ENCODE results near the gene TBL1X.

Gene TBL1X

DNA sequence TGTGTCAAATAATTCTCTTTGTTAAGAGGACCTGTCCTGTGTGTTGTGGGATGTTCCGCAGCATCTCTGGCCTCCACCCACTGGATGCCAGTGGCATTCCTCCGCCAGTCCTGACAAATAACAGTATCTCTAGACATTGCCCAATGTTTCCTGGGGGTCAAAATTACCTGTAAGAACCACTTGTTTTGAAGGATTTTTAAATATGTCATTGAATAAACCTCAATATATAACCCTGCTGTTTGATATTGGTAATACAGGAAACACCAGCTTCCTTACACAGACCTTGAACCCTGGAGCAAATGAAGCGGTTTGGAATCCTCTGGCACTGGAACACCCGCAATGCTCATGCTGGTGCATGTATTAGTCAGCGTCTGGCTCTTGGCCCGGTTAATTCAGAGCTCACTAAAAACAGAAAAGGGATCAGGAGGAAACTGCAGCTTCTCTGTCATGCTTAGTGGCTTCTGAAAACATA lies 101.3 kb downstream of the TBL1X start:
- H3K4me3 ChIP-seq (ENCODE audit: low read depth, low read length): no peak overlapping the region
- peak; percentile 56 for DNase-seq (ENCODE audit: low read depth)

DNA sequence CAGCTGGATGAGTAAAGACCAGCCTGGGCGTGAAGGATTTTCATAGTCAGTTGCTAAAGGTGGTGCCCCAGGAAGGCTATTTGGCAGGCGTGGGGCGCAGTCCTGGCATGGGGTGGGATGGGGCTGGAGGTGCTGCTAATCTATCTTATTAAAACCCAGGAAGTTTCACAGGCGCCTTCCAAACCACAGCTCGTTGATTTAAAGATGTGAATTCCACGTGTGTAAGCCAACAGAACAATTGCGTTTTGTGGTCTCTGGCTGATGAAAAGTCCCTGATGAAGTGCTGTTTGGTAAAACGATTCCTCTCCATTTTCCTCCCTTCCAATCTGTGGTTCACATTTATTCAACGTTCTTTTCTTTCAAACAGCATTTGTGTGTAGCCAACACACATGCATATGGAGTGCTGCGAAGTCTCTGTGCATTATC lies 105.0 kb downstream of the TBL1X start:
- H3K4me3 ChIP-seq (ENCODE audit: low read depth, low read length): no peak overlapping the region
- peak; percentile 13 for DNase-seq (ENCODE audit: low read depth)

DNA sequence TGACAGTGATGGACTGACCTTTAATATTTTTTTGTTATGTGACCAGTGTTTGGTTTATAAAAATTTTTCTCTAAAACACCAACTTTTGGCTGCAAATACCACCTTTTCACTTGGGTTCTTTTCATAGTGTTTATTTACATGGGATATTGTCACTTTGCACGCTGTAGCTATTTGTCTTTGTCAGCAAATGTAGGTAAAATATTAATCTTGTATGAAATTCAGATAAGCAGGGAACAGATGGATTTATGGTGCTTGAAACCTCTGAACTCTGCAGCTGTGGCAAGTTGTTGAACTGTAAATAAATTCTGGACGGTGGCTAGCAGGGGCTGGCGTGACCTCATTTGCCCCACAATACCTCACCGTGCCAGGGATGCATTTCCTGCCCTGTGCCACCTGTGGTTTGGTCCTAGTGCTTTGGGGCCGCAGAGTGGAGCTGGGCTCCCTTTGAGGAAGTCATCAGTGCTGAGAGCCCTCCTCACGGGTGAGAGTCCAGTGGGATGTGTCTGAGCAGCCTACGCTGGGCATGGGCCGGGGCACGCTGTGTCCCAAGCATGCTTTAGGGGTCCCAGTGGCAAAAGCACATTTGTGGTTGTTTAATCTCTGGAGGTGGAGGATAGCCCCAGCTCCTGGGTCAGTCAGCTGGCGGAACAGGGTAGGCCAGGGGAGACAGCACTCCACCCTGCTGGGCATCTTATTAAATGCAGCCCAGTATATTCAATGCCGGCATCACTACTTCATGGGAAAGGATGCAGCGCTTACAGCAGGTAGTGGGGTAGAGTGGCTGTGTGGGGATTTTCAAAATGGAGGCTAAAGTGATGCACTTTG lies 108.6 kb downstream of the TBL1X start:
- DNase-seq (ENCODE audit: low read depth): no peak
- H3K4me3 ChIP-seq (ENCODE audit: low read depth, low read length): no peak overlapping the region

DNA sequence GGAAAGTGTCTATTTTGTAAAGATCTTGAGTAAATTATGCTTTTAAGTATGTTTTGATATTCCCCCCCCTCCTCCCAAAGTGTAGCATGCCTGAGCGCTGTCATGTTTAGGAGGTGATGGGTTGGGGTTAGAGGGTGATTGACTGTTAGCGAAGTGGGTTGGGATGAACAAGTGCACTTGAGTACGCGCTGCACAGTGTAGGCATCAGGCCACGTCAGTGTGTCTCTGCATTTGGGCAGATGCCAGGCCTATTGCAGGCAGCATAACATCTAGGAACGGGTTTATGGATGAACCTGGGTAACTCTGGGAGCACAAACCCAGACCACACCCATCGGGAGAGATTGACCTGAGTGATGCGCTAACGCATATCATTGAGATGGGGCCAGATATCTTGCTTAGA lies 111.2 kb downstream of the TBL1X start:
- DNase-seq (ENCODE audit: low read depth): no peak
- no peak overlapping the region for H3K4me3 ChIP-seq (ENCODE audit: low read depth, low read length)

DNA sequence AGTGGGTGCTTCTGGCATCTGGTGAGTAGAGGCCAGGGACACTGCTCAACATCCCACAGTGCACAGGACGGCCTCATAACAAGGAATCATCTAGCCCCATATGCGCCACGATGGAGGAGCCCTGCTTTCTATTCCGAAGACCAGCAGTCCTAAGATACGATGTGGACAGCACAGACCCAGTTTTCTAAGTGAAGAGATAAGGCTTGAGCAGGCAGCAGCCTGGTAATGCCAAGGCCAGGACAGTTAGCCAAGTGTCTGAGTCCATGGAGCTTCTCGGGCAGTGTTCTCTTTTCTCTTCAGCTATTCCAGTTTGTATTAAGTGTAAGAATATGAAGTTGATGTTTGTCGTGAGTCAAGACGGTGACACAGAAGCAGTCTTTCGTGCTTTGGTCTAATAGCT lies 112.7 kb downstream of the TBL1X start:
- DNase-seq (ENCODE audit: low read depth): no peak
- no peak overlapping the region for H3K4me3 ChIP-seq (ENCODE audit: low read depth, low read length)

DNA sequence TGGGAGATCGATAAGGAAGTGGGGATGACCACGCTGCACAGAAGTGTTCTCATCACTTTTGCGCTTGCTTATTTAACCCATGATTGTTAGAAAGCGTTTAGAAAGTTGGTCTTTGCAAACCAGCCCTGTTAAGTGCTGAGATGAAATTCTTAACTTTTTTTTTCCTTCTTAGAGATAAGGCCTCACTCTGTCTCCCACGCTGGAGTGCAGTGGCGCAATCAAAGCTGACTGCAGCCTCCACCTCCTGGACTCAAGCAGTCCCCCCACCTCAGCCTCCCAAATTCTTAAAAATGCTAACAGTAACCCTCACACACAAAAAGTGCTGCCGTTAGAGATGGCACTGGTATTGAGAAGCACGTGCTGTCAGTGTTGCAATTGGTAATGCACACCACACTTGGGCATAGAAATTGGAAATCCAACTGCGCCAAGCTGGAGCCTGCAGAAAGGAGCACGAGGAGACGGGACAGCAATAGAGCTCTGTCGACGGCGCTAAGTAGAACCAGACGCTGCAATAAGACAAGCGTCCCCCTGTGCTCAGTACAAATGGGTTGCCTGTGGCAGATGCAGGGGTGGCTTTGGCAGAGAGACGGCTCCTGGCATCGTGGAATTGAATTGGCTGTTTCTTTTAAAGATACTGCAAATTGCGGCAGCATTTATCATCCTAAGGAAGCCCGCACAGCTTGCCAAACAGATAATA lies 113.4 kb downstream of the TBL1X start:
- DNase-seq (ENCODE audit: low read depth): no peak
- H3K4me3 ChIP-seq (ENCODE audit: low read depth, low read length): no peak overlapping the region

DNA sequence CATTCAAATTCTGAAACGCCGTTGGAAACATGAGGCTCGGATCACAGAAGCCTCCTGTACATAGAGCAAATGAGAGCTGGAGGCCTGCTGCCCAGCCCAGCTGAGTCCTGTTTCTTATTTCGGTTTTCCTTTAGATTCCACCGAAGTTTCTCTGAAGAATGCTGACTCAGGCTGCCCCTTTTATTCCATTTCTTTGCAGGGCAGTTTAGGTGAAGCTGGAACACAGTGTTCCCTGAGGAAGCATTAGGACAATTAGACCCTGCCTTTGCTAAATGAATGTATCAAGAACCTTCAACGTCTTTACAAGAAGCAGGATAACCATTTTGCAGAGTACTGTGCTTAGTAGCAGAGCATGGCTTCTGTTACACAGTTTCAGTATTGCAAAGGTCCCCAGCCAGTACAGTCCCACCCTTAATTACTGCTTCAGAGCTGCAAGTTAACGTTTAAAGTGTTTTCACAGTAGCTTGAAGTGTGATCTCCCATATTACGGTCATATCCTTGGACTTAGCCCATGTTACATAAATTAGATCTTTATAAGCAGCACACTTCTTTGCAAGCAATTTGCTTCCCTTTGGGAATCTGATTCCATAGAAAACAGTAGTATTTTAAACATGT lies 117.0 kb downstream of the TBL1X start:
- DNase-seq (ENCODE audit: low read depth): no peak

DNA sequence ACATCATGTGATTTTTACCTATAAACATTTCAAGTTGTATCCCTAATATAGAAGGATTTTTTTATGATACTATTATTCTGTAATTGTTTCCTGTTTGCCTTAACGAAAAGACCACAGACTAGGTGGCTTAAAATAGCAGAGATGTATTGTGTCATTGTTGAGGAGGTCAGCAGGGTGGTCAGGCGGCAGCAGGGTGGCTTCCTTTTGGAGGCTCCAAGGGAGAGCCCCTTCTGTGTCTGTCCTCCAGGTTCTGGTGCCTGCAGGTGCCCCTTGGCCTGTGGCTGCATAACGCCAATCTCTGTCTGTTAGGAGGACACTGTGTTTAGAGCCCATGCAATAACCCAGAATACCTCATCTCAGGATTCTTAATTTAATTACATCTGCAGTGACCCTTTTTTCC lies 118.1 kb downstream of the TBL1X start:
- DNase-seq (ENCODE audit: low read depth): no peak
- H3K4me3 ChIP-seq (ENCODE audit: low read depth, low read length): no peak overlapping the region

More for the DNA sequence above, 117.0 kb downstream of the TBL1X start:
- no peak overlapping the region for H3K4me3 ChIP-seq (ENCODE audit: low read depth, low read length)

DNA sequence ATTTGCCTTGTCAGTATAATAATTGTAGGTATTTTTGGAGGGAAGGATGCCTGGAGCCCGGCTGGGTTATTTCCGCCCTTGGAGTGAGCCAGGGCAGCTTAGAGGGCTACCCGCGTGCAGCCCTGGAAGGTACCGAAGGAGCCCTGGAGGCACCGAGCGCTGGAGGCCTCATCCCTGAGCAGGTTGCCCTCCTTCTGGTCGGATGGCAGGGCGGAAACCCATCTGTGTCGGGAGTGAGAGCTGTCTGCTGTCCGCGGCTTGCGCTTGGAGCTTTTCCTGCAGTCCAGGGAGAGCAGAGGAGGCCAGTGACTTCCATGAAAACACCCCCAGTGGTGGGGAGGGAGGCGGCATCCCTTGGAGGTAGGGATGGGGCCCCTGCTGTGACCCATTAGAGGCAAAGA lies 122.1 kb downstream of the TBL1X start:
- no peak overlapping the region for H3K4me3 ChIP-seq (ENCODE audit: low read depth, low read length)
- DNase-seq (ENCODE audit: low read depth): no peak

DNA sequence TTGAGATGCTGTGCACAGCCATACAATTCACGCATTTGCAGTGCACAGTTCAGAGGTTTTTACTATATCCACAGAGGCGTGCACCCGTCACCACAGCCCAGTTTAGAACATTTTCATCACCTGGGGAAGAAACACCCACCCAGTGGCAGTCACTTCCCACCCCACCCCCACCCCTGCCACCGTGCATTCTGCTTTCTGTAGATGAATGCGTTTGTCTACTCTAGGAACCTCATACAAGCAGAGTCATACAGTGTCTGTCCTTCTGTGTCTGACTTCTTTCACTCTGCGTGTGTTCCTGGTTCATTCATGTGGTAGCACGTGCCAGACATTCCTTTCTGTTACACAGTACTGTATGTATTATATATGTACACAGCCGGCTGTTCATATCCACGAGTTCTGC lies 122.8 kb downstream of the TBL1X start:
- no peak overlapping the region for H3K4me3 ChIP-seq (ENCODE audit: low read depth, low read length)
- no peak for DNase-seq (ENCODE audit: low read depth)

DNA sequence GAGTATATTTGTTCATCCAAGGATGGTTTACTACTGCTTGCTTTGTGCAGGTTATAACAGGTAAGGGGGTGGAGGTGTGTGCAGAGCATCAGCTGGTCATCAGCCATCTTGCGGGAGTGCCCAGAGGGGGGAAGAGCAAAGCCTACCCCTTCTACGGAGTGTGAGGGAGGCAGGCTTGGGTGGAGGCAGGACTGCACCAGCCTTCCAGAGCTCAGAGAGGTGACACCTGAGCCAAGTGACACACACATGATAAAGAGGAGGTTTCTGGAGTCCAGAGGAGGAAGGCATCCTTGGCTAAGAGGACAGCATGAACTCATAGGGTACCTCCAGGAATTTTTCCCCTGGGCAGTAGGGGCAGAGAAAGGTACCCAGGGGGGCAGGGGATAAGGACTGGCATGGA lies 126.6 kb downstream of the TBL1X start:
- H3K4me3 ChIP-seq (ENCODE audit: low read depth, low read length): no peak overlapping the region
- DNase-seq (ENCODE audit: low read depth): no peak

DNA sequence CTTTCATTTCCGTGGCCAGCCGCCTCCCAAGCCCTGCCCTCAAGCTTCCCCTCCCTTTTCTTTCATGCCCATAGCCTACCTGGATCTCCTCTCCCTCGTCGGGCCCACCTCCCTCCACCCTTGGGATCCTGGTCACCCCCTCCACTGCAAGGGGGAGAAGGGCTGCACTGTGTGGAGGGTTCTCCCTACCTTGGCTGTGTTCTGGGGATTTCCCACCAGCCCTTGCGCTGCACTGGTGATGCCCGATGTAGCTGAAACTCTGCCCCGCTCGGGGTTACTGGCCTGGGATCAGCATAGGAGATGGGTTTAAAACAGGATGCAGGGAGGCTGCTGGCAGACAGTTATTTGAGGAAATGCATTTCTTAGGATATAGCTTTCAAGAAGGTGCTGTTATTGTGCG lies 128.9 kb downstream of the TBL1X start:
- no peak overlapping the region for H3K4me3 ChIP-seq (ENCODE audit: low read depth, low read length)

DNA sequence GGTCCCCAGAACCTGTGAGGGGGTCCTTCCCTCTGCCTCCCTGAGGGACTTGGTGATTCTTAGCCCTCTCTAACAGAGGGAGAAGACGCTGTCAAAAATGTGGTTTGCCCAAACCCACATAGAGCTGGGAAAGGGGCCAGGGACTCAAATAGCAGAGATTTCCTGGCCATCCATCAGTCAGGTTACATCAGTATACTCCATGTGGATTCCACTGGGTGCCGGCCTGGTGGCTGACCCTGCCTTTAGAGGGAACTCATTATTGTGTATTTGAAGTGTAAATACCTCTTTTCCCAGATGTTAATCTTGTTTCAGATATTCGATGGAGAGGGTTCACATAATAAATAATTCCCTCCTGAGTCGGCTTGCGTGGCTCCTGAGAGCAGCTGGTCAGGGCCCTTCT lies 130.3 kb downstream of the TBL1X start:
- H3K4me3 ChIP-seq (ENCODE audit: low read depth, low read length): no peak overlapping the region
- DNase-seq (ENCODE audit: low read depth): peak; percentile 26

More for the DNA sequence above, 128.9 kb downstream of the TBL1X start:
- no peak for DNase-seq (ENCODE audit: low read depth)

DNA sequence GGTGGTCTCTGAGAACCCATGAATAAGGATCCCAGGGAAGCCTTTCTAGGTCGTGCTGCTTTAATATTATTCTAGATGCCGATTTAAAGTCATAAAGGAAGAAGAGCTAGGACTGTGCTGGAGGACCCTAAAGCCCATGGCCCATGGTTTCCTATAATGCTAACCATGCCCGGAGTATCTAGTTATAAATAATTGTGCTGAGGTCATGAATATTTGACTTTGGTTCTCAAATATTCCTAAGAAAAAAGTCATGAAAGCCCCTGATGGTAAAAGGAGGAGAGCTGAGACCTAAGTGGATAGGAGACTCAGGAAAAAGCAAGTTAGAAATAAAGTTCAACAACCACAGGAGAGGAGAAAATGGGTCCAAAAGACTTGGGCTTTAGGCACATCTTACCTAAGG lies 132.0 kb downstream of the TBL1X start:
- no peak for DNase-seq (ENCODE audit: low read depth)
- H3K4me3 ChIP-seq (ENCODE audit: low read depth, low read length): no peak overlapping the region

DNA sequence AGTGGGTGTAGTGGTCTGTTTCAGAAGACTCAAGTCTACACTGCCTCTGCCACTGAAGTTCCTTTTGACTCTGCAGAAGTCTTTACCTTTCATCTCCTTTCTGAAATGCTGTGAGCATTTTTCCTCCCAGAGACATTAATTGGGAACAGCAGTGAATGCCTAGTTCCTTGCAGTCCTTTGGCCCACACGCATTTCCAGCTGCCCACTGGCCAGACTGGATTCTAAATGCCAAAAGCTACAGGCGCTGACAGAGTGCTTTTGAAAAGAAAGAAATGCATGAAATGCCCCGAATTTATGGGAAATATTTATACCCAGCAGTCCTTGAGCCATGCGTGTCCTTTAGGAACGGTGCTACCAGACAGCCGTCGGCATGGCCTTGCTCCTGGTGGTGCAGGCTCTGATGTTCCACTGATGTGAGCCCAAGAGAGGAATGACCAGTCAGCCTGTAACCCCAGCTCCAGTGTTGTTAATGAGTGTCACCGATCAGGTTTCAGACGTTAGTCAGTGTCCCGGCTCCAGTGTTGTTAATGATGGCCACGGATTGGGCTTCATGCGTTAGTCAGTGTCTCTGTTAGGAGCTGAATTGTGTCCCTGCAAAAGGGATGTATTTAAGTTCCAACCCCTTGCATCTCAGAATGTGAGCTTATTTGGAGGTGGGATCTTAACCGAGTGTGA lies 132.6 kb downstream of the TBL1X start:
- H3K4me3 ChIP-seq (ENCODE audit: low read depth, low read length): no peak overlapping the region
- no peak for DNase-seq (ENCODE audit: low read depth)

DNA sequence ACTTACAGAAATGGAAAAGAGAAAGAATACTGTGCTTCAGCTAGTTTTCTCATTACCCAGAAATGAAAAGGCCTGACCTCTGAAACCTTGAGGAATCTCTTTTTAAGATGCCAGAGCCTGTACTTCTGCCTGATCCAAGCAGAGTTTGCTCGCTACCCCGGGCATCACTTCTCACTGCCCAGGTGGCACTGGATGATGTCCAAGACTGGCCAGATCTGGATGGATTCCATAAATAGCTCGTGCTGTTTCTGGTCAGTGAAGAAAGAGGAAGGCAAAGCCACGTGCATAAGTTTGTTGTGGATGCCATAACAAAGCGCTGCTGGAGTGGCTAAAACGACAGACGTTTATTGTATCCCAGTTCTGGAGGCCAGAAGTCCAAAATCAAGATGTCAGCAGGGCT lies 133.5 kb downstream of the TBL1X start:
- H3K4me3 ChIP-seq (ENCODE audit: low read depth, low read length): no peak overlapping the region
- DNase-seq (ENCODE audit: low read depth): no peak

DNA sequence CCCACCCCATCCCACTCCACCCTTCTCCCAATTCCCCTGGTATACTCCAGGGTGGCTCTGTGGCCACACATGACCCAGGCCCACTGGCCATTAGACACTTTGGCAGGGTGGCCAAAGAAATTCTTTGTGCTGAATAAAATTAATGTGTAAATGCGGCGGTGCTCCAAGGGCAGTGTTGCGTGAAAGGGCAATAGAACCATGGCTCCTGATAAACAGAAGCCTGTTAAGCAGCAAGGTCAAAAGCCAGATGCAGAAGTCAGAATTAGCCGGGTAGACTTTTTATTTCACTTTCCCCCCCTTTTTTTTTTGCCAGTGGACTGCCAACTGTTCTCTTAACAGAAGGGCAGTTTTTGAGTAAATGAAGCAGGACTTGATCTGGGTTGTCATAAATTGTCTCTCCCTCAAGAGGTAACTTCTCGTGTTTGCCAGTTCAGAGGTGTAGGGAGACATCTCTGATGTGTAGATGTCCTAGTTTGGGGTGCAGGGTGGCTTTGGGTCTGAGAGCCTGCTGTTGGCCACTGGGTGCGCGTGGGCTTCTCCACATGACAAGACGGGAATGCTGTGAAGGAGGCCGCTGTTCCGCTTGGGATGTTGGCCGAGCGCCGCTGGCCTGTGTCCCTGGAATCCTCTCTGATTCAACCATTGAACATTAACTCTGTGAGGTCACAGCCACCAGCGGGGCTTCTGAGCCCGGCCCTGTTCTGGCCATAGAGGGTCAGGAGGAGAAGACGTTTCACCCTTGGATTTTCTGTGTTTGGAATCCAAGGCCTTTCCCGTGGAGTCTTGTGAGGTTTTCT lies 139.5 kb downstream of the TBL1X start:
- H3K4me3 ChIP-seq (ENCODE audit: low read depth, low read length): no peak overlapping the region
- no peak for DNase-seq (ENCODE audit: low read depth)

DNA sequence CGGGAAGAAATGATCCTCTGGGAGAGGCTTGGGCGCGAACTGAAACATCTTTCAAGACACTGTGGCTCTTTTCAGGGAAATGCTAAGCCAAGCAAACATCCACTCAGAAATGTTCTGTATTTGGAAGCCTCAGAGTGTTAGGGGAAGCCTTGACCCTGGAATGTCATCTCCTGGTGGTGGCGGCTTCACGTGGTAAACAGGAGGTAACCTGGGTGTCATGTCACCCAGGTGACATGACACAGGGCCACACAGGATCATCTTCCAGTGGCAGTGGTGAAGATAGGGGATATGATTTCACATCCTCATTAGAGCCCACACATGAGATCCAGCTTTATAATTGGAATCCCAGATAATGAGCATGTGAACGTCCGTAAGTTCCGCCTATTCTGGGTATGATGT lies 140.0 kb downstream of the TBL1X start:
- no peak for DNase-seq (ENCODE audit: low read depth)
- no peak overlapping the region for H3K4me3 ChIP-seq (ENCODE audit: low read depth, low read length)

DNA sequence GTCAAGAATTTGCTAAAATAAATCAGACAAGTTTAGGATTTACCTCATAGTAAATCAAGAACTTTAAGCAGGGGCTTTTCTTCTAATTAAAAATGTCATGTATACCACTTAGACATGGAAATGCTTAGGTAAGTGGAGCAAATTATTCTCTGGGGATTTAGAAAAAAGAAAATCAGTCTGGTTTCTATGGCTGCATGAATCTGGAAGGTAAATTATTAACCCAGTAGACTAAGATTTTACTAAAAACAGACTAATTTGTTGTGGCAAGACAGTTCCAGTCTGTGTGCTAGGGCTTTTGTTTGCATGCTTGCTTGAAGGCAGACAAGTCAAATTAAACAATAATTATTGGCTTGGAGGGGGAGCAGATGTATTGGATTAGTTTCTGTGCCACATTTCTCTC lies 140.6 kb downstream of the TBL1X start:
- DNase-seq (ENCODE audit: low read depth): no peak
- H3K4me3 ChIP-seq (ENCODE audit: low read depth, low read length): no peak overlapping the region

All from skeletal muscle cell (primary cell).